Glutamatergic neuron (in vitro differentiated cells): ENCODE results near the gene NMNAT2. TPM values are rescaled to one million over a fixed set of nuclear protein-coding genes. Genes with fewer than 3 reads are reported as not detected.

ENCODE experiments used
- DNase-seq: peaks from one replicate; pipeline ENCODE4 v3.0.0; 2022
- H3K27ac Mint-ChIP-seq: one replicate; pipeline ENCODE4 v1.8.0; 2020; ENCODE audit warnings: mild to moderate bottlenecking, mixed read lengths, inconsistent platforms; ENCODE audit not compliant: unreplicated experiment
- H3K27me3 Mint-ChIP-seq: one replicate; pipeline ENCODE4 v1.8.0; 2020; ENCODE audit warnings: mild to moderate bottlenecking, moderate library complexity, mixed read lengths, inconsistent platforms; ENCODE audit not compliant: unreplicated experiment
- H3K36me3 Mint-ChIP-seq: one replicate; pipeline ENCODE4 v1.8.0; 2020; ENCODE audit warnings: mild to moderate bottlenecking, mixed read lengths, inconsistent platforms; ENCODE audit not compliant: unreplicated experiment
- H3K4me1 Mint-ChIP-seq: one replicate; pipeline ENCODE4 v1.8.0; 2020; ENCODE audit warnings: mild to moderate bottlenecking, low read depth, mixed read lengths, inconsistent platforms; ENCODE audit not compliant: unreplicated experiment
- H3K4me3 Mint-ChIP-seq: one replicate; pipeline ENCODE4 v1.8.0; 2020; ENCODE audit warnings: mild to moderate bottlenecking, mixed read lengths, inconsistent platforms; ENCODE audit not compliant: unreplicated experiment
- H3K9me3 Mint-ChIP-seq: one replicate; pipeline ENCODE4 v1.8.0; 2020; ENCODE audit warnings: mild to moderate bottlenecking, moderate library complexity, mixed read lengths, inconsistent platforms; ENCODE audit not compliant: unreplicated experiment
- total RNA-seq: library from RNA; stranded (reverse); fragmentation: NEBNext Ultra II Directional; extraction: Animal tissue kit (Norgen Biotek cat#: 25700); gene quantifications from one replicate; pipeline ENCODE4 v1.2.1, GENCODE V29; 2021; ENCODE audit not compliant: unreplicated experiment
- TF ChIP-seq, protein P1 (sequence below): fragments of 200-600 bp; sonication (generic); IDR thresholded peaks from one replicate; pipeline ENCODE4 v1.5.0; 2021; ENCODE audit not compliant: partially characterized antibody, unreplicated experiment

The NMNAT2 gene
- total RNA-seq, 1 donor from 2014 or later: 76.4 TPM

DNA sequence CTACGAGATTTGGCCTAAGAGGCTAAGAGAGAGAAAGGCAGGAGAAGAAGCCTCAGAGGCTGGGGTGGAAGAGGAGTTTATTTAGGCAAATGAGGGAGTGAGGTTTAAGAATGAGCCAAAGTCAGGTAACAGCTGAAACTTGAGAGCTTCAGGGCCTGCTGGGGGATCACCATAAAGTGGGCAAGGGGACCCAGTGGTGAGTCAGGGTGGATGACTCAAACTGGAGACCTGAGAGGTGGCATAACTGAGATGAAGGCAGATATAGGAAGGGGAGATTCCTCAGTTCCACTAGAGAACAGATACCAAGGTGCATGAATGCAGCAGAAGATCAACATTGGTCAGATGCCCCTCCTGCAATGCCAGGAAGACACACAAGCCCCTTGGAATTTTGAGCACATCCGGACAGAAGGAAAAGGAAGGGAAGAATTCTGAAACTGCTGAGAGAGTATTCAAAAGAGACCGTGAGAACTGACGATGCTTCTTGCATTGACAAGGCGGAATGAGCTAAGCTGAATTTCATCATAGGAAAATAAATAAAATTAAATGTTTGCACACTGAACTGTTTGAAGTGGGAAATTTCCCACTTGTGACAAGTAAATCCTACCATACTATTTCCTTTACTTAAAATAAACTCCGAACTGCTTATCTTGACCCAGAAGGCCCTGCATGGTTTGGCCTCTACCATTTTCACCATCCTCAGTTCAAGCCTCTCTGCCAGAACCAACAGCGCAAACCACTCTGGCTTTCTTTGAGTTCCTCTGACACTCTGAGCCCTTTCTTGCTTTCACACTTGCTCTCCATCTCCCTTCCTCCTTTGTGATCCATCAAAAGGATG lies 94.1 kb downstream of the NMNAT2 start:
- TF ChIP-seq, protein P1, sequence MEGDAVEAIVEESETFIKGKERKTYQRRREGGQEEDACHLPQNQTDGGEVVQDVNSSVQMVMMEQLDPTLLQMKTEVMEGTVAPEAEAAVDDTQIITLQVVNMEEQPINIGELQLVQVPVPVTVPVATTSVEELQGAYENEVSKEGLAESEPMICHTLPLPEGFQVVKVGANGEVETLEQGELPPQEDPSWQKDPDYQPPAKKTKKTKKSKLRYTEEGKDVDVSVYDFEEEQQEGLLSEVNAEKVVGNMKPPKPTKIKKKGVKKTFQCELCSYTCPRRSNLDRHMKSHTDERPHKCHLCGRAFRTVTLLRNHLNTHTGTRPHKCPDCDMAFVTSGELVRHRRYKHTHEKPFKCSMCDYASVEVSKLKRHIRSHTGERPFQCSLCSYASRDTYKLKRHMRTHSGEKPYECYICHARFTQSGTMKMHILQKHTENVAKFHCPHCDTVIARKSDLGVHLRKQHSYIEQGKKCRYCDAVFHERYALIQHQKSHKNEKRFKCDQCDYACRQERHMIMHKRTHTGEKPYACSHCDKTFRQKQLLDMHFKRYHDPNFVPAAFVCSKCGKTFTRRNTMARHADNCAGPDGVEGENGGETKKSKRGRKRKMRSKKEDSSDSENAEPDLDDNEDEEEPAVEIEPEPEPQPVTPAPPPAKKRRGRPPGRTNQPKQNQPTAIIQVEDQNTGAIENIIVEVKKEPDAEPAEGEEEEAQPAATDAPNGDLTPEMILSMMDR: no peak
- Mint-ChIP-seq H3K4me1 (peaks cover 6% of the 10 kb centered on the region), H3K9me3 (peaks cover 4% of the 10 kb centered on the region), H3K27me3 (peaks cover 3% of the 10 kb centered on the region), H3K36me3 (no peaks in the 10 kb centered on the region), H3K4me3 (no peak overlapping the region), H3K27ac (no peak overlapping the region)
- no peak for DNase-seq

DNA sequence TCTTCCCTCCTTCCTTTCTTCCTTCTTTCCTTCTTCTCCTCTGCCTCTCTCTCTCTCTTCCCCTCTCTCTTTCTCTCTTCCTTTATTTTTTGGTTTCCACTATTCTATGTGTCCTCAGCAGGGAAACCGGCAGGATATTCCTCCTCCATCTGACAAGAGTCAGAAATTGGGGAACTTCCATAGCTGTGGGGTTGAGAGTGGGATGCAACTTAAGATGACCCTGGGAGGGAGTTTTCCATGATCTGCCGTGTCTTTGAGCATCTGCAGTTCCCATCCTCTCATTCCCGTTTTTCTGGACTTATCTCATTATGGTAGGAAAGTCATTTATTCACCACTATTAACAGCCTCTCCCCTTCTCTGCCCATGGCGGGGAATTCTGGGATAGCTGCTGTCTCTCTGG lies 98.6 kb downstream of the NMNAT2 start:
- H3K4me3 Mint-ChIP-seq: no peak overlapping the region
- H3K4me1 Mint-ChIP-seq: no peaks in the 10 kb centered on the region
- no peak for DNase-seq
- H3K27me3 Mint-ChIP-seq: peaks cover 4% of the 10 kb centered on the region
- no peak overlapping the region for H3K27ac Mint-ChIP-seq
- H3K9me3 Mint-ChIP-seq: no peaks in the 10 kb centered on the region
- TF ChIP-seq, protein P1: no peak
- no peaks in the 10 kb centered on the region for H3K36me3 Mint-ChIP-seq

DNA sequence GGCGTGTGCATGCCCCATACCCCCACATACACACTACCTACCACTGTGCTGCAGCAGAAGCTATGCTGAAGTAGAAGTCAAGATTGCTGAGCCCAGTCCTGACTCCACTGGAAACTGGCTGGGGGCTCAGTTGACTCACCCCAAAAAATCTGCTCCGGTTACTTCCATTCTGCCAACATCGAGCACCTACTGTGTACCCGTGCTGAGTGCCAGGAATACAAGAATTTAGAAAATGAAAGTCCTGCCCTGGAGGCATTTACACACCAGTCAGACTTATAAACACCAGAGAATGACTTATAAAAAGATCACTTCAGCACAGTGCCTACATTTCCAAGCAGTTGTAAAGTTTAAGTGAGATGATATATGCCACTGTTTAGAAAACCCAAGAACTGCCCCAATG lies 99.1 kb downstream of the NMNAT2 start:
- Mint-ChIP-seq H3K9me3 (no peaks in the 10 kb centered on the region), H3K4me1 (no peaks in the 10 kb centered on the region), H3K27me3 (peaks cover 4% of the 10 kb centered on the region), H3K4me3 (no peak overlapping the region), H3K27ac (no peak overlapping the region), H3K36me3 (no peaks in the 10 kb centered on the region)
- TF ChIP-seq, protein P1: no peak
- no peak for DNase-seq

DNA sequence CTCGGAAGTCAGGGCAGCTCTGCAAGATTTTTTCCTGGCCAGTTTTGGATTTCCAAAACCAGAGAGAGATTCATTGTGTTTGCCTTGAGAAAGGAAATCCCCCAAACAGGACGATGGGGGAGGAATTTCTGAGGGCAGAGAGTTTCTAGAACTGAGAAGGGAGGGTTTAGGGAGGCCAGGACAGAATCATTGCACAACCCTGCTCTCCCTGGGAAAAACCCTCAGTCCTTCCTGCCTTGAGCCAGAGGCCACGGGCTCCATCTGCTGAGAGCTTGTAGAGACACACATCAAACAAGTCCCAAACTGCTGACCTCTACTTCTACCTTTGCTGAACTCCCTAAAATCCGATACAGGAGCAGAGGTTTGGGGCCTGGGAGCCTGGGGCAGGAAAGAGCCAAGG lies 99.7 kb downstream of the NMNAT2 start:
- no peaks in the 10 kb centered on the region for H3K4me1 Mint-ChIP-seq
- no peaks in the 10 kb centered on the region for H3K9me3 Mint-ChIP-seq
- no peaks in the 10 kb centered on the region for H3K36me3 Mint-ChIP-seq
- TF ChIP-seq, protein P1: no peak
- no peak overlapping the region for H3K27ac Mint-ChIP-seq
- DNase-seq: no peak
- H3K27me3 Mint-ChIP-seq: peaks cover 4% of the 10 kb centered on the region
- H3K4me3 Mint-ChIP-seq: no peak overlapping the region

DNA sequence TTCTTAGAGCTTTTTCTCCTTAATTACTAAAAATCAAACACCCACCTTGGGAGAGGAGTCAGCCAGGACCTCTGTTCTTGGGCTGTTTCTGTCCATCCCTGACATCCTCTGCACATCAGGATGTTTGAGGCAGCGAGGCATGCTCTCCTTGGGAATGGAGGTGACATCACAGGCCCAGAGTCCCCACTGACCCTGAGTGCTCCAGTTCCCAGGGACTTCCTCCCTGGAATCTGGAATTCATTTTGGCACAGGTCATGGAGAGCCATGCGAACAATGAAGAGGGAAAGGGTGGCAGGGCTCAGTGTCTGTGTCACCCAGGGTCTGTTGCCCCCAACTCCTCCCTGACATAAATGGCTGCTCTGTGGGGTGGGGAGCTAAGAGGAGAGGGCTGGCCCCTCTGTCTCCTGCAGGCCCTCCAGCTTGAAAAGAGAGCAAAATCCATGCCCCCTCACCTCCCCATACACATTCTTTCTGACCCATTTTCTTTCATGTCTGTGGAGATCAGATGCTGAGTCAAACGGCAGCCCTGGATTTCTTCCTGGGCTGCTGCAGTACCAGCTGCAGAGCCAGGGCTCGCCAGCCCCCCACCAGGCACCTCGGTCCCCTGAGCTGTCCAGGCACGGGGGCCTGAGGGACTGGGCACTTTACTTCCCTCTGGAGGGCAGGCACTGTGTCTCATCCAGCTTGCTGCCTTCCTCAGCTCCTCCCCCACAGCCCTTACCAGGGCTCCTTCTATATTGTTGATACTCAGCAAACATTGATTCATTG lies 102.0 kb downstream of the NMNAT2 start:
- Mint-ChIP-seq H3K9me3 (peaks cover 1% of the 10 kb centered on the region), H3K4me1 (no peaks in the 10 kb centered on the region), H3K4me3 (no peak overlapping the region), H3K36me3 (no peaks in the 10 kb centered on the region), H3K27ac (no peak overlapping the region), H3K27me3 (peaks cover 1% of the 10 kb centered on the region)
- TF ChIP-seq, protein P1: no peak
- DNase-seq: no peak
